ENCODE data around the gene ING3. TPM values are rescaled to one million over a fixed set of nuclear protein-coding genes. Genes with fewer than 3 reads are reported as not detected.

The ING3 gene
- total and polyA plus RNA-seq, 2 of the 8 experiments (the other 6 are each of a cell fraction or from before 2014, with no cell fraction given) = 6.0 to 17.7 TPM

DNA sequence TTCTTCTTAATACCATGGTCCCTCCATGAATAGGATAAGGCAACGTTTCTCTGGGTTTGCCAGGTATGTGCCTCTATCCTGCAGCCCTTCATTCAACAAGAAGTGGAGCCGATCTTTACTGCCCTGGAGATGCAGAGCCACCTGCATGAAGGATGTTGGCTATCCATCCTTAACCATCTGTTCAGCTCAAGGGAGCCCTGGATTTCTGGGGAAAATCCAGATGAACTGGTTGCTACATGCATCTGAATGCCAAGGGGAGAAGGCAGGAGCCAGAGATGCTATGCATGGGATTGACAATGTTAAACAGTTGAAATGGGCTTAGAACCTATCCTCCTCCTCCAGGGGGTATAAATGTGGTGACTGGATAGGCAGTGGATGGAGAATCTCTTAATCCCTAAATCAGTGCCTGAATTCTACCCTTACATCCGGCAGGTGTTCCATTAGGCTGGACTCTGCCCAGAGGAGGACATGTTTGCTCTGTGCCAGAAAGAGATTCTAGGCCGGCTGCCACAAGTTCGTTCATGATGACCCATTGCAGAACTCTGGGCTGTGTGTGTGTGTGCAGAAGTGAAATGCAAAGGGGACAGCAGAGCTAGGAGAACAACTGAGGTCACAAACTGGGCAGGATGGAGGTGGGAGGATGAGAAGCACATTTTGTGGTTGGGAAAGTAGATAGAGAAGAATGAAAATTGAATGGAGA, 53.6 kb downstream of the ING3 start:
- no peak overlapping the region for H3K4me2 ChIP-seq (ENCODE audit: insufficient read depth in 1 of 2, low read depth in 2 of 2, low read length in 2 of 2)
- no peak overlapping the region for H2BK5ac ChIP-seq (ENCODE audit: low read depth, low read length)
- H3K14ac ChIP-seq (ENCODE audit: insufficient read length) = no peak overlapping the region
- no peaks in the 10 kb centered on the region for H3K9me3 ChIP-seq (ENCODE audit: insufficient read depth in 2 of 2, low read depth in 1 of 2, low read length in 1 of 2)
- no peak overlapping the region for H3K27ac ChIP-seq (ENCODE audit: low read depth, low read length)
- no peak overlapping the region for H2AFZ ChIP-seq (ENCODE audit: low read length)
- H3K9ac ChIP-seq (replicated peaks in 1 of 4; ENCODE audit: extremely low read depth in 1 of 4, low read depth in 3 of 4, low read length in 3 of 4) = no peak overlapping the region
- DNase-seq (ENCODE audit: low read depth in 1 of 2, low spot score in 2 of 2) (no peak), FAIRE-seq (no peak)
- no peaks in the 10 kb centered on the region for H3K36me3 ChIP-seq (ENCODE audit: control insufficient read depth in 2 of 4, insufficient read depth in 4 of 4, low read length in 3 of 4)
- no peak overlapping the region for H3K56ac ChIP-seq (replicated peaks; ENCODE audit: insufficient read length, low read depth, low read length)
- no peak overlapping the region for H2BK15ac ChIP-seq (ENCODE audit: low read length)
- H3K79me2 ChIP-seq (ENCODE audit: control insufficient read depth in 1 of 2, insufficient read depth in 2 of 2, low read length in 2 of 2) = no peaks in the 10 kb centered on the region
- peaks cover 0 to 2% (median 0%) of the 10 kb centered on the region in 4 experiments; a peak in 3 of 7 replicates for H3K4me1 ChIP-seq (replicated peaks in 1 of 4; ENCODE audit: control insufficient read depth in 3 of 4, insufficient read depth in 4 of 4, low read length in 3 of 4)
- H2BK20ac ChIP-seq (ENCODE audit: low read length) = no peak overlapping the region
- ChIA-PET POLR2A (ENCODE audit: partially characterized antibody) (no interaction called here), CTCF (ENCODE audit: partially characterized antibody) (no interaction called here)
- no peak overlapping the region for H3K4ac ChIP-seq (replicated peaks; ENCODE audit: insufficient read length, low read depth, low read length)
- no peaks in the 10 kb centered on the region for H4K20me1 ChIP-seq (replicated peaks in 1 of 2; ENCODE audit: control insufficient read depth in 1 of 2, insufficient read depth in 2 of 2, low read length in 2 of 2)
- no peak overlapping the region for H2AK5ac ChIP-seq (ENCODE audit: low read depth, low read length)
- no peak overlapping the region for H3K4me3 ChIP-seq (ENCODE audit: extremely low read depth in 1 of 4, insufficient read depth in 2 of 4, low read depth in 3 of 4, low read length in 4 of 4)
- H4K91ac ChIP-seq (replicated peaks; ENCODE audit: insufficient read length, low read length) = no peak overlapping the region
- no peaks in the 10 kb centered on the region for H3K79me1 ChIP-seq (ENCODE audit: low read depth, low read length)
- H4K8ac ChIP-seq (ENCODE audit: extremely low read depth, insufficient read depth, low read length) = no peak overlapping the region
- no peak overlapping the region for H2BK12ac ChIP-seq (ENCODE audit: low read depth, low read length)
- H3K18ac ChIP-seq (ENCODE audit: extremely low read depth, low read length) = no peak overlapping the region
- 82% methylated on average over 5 of the region's 5 CpGs; no CpG with 5 or more reads in 1 of the 2 experiments for WGBS, 2 experiments (ENCODE audit: extremely low coverage in 1 of 2, insufficient coverage in 1 of 2, insufficient read length in 1 of 2, insufficient replicate concordance in 2 of 2, low coverage in 1 of 2, low lambda C conversion rate in 2 of 2, missing lambda C conversion rate in 1 of 2)
- H2BK120ac ChIP-seq (replicated peaks; ENCODE audit: low read depth, low read length) = no peak overlapping the region
- H4K5ac ChIP-seq (ENCODE audit: insufficient read length, low read depth, low read length) = no peak overlapping the region
- H3K27me3 ChIP-seq (replicated peaks in 1 of 4; ENCODE audit: control insufficient read depth in 3 of 4, extremely low read depth in 1 of 4, insufficient read depth in 3 of 4, low read length in 3 of 4) = no peaks in the 10 kb centered on the region
- no peaks in the 10 kb centered on the region for H3K23me2 ChIP-seq (ENCODE audit: low read depth, low read length)
- no peak overlapping the region for H3K23ac ChIP-seq (ENCODE audit: insufficient read length)
- TF ChIP-seq KDM1A (IDR thresholded peaks at IDR 0.05; ENCODE audit: borderline replicate concordance, low read length) (no peak), CHD1 (IDR thresholded peaks at IDR 0.05; ENCODE audit: low read depth, low read length) (no peak), ASH2L (IDR thresholded peaks at IDR 0.05; ENCODE audit: low read length) (no peak), SP2 (IDR thresholded peaks at IDR 0.05; ENCODE audit: low read length) (no peak), CREB1 (IDR thresholded peaks at IDR 0.05) (no peak), JUND (IDR thresholded peaks at IDR 0.05; ENCODE audit: low read length) (no peak), SIX5 (IDR thresholded peaks at IDR 0.05; ENCODE audit: low read depth, low read length) (no peak), GTF2F1 (IDR thresholded peaks at IDR 0.05; ENCODE audit: borderline replicate concordance, low read depth, low read length) (no peak)
